WTC11 (cell line): Measurements from ENCODE around the gene RBP5. TPM values are rescaled to one million over a fixed set of nuclear protein-coding genes. Genes with fewer than 3 reads are reported as not detected.

Source experiments
- ATAC-seq: fragments of 200-7000 bp; cut with Tn5 transposase; 2 replicates; pipeline ENCODE4 v1.10.0; 2021; ENCODE audit warnings: mild to moderate bottlenecking, moderate library complexity
- CTCF ChIA-PET: fragments of 300-600 bp; sonication (Branson Sonifier 250); formaldehyde crosslinking; loops from one replicate; lab custom pipeline; 2021; ENCODE audit warnings: antibody characterized with exemption; lab: Charles Lee
- POLR2A ChIA-PET: fragments of 350-600 bp; sonication (Branson Sonifier 250); formaldehyde crosslinking; loops from one replicate; lab custom pipeline; 2021; ENCODE audit warnings: antibody characterized with exemption; lab: Charles Lee
- DNase-seq: peaks from one replicate; pipeline ENCODE4 v3.0.0; 2021; ENCODE audit warnings: low spot score
- H3K27ac Mint-ChIP-seq: 2 replicates; pipeline ENCODE4 v1.8.0; 2021; ENCODE audit warnings: mixed read lengths
- H3K27me3 Mint-ChIP-seq: 2 replicates; pipeline ENCODE4 v1.8.0; 2021; ENCODE audit warnings: low read depth, mild to moderate bottlenecking, moderate library complexity, mixed read lengths
- H3K36me3 Mint-ChIP-seq: 2 replicates; pipeline ENCODE4 v1.8.0; 2021; ENCODE audit warnings: mixed read lengths
- H3K4me1 Mint-ChIP-seq: 2 replicates; pipeline ENCODE4 v1.8.0; 2022; ENCODE audit warnings: mixed read lengths
- H3K4me3 Mint-ChIP-seq: 2 replicates; pipeline ENCODE4 v1.8.0; 2021; ENCODE audit warnings: mild to moderate bottlenecking, moderate library complexity, mixed read lengths
- H3K9me3 Mint-ChIP-seq: 2 replicates; pipeline ENCODE4 v1.8.0; 2021; ENCODE audit warnings: mixed read lengths
- ATF1 ChIP-seq: sonication (generic); formaldehyde crosslinking; IDR thresholded peaks from 2 replicates; pipeline ENCODE4 v1.8.1; 2023; ENCODE audit warnings: mild to moderate bottlenecking, moderate library complexity, missing genetic modification reagents
- CBFB ChIP-seq: sonication (generic); formaldehyde crosslinking; IDR thresholded peaks from 2 replicates; pipeline ENCODE4 v1.8.1; 2022; ENCODE audit warnings: mild to moderate bottlenecking, low read depth, missing genetic modification reagents
- CTCF ChIP-seq: fragments of 200-600 bp; IDR thresholded peaks from 2 replicates; pipeline ENCODE4 v1.8.0; 2022; ENCODE audit warnings: antibody characterized with exemption
- ETV6 ChIP-seq: sonication (generic); formaldehyde crosslinking; IDR thresholded peaks from 2 replicates; pipeline ENCODE4 v1.8.1; 2022; ENCODE audit warnings: mild to moderate bottlenecking, missing genetic modification reagents
- FOXK1 ChIP-seq: sonication (generic); formaldehyde crosslinking; IDR thresholded peaks from 2 replicates; pipeline ENCODE4 v1.8.0; 2022; ENCODE audit warnings: mild to moderate bottlenecking, moderate library complexity, missing genetic modification reagents
- FOXP1 ChIP-seq: sonication (generic); formaldehyde crosslinking; IDR thresholded peaks from 2 replicates; pipeline ENCODE4 v1.8.0; 2022; ENCODE audit warnings: missing genetic modification reagents, mild to moderate bottlenecking, moderate library complexity, borderline replicate concordance
- GABPB1 ChIP-seq: sonication (generic); formaldehyde crosslinking; IDR thresholded peaks from 2 replicates; pipeline ENCODE4 v1.8.1; 2023; ENCODE audit warnings: mild to moderate bottlenecking, missing genetic modification reagents
- GRHL2 ChIP-seq: fragments of 250-450 bp; sonication (Bioruptor Pico); IDR thresholded peaks from 2 replicates; pipeline ENCODE4 v1.8.0; 2022; ENCODE audit warnings: mild to moderate bottlenecking, moderate library complexity; ENCODE audit not compliant: insufficient replicate concordance, severe bottlenecking
- JUN ChIP-seq: sonication (generic); formaldehyde crosslinking; IDR thresholded peaks from 2 replicates; pipeline ENCODE4 v1.8.0; 2023; ENCODE audit warnings: mild to moderate bottlenecking, missing genetic modification reagents
- NR2C2 ChIP-seq: sonication (generic); formaldehyde crosslinking; IDR thresholded peaks from 2 replicates; pipeline ENCODE4 v1.8.0; 2022; ENCODE audit warnings: mild to moderate bottlenecking, missing genetic modification reagents
- SOX15 ChIP-seq: fragments of 250-450 bp; sonication (Bioruptor Pico); IDR thresholded peaks from 2 replicates; pipeline ENCODE4 v1.9.0; 2021; ENCODE audit warnings: mild to moderate bottlenecking
- TEAD1 ChIP-seq: sonication (generic); formaldehyde crosslinking; IDR thresholded peaks from 2 replicates; pipeline ENCODE4 v1.8.0; 2022; ENCODE audit warnings: mild to moderate bottlenecking, missing genetic modification reagents
- TP53 ChIP-seq: sonication (generic); formaldehyde crosslinking; IDR thresholded peaks from 2 replicates; pipeline ENCODE4 v1.8.1; 2023; ENCODE audit warnings: mild to moderate bottlenecking, missing genetic modification reagents
- ZNF121 ChIP-seq: sonication (generic); formaldehyde crosslinking; IDR thresholded peaks from 2 replicates; pipeline ENCODE4 v1.8.0; 2023; ENCODE audit warnings: missing genetic modification reagents
- total RNA-seq: library from RNA; stranded (reverse); gene quantifications from 3 replicates; pipeline ENCODE4 v1.2.3, GENCODE V29; 2021
- TF ChIP-seq, protein P1 (sequence below): sonication (generic); formaldehyde crosslinking; IDR thresholded peaks from 2 replicates; pipeline ENCODE4 v1.8.0; 2022; ENCODE audit warnings: mild to moderate bottlenecking, missing genetic modification reagents
- TF ChIP-seq, protein P2 (sequence below): fragments of 250-450 bp; sonication (Bioruptor Pico); IDR thresholded peaks from 2 replicates; pipeline ENCODE4 v1.9.0; 2021; ENCODE audit warnings: mild to moderate bottlenecking
- TF ChIP-seq, protein P3 (sequence below): fragments of 250-450 bp; sonication (Bioruptor Pico); IDR thresholded peaks from 2 replicates; pipeline ENCODE4 v1.9.0; 2021; ENCODE audit warnings: mild to moderate bottlenecking, borderline replicate concordance

Gene RBP5
- total RNA-seq, 1 experiment from 2014 or later: 4.1 TPM

DNA sequence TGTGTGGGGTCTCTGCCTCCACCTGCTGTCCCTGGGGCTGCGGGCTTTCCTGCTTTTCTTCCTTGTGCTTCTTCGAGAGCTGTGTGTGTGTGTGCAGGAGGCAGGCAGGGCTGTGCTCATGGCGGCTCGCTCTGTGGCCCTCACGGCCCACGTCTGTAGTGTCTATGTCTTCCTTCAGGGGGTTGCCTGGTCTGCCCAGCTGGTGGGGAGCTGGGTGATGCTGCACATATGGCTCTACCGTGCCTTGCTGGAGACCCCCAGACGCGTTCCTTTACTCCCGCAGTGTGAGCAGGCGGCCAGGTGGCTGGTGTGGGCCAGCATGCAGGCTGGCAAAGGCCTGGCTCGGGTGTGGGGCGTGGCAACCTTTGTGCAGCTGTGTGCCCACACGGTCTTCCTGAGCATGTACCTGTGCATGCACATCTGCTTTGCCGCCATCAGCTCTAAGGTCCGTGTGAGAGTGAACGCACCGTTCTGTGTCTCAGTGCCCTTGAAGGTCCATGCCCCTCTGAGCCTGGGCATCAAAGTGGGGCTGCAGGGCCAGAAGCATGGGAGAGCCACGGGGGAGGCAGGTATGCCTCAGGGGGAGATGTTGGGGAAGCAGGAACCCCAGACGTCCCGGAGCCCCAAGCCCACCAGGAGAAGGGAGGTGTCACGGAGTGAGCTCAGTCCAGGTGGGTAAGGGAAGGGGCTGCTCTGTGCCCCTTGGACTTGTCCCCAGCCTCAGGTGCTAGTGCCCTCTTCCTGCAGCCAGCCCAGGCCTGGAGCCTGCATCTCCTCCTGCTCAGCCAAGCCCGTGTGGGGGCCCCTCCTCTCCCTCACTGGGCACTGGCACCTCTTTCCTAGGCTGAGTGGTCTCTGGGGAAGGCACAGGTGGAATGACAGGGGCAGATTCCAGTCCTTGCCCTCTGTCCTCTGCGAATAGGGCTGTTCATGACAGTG, 27.8 kb upstream of the RBP5 start:
- no peak for ATAC-seq
- DNase-seq: no peak
- no peaks in the 10 kb centered on the region for H3K4me1 Mint-ChIP-seq
- no peaks in the 10 kb centered on the region for H3K9me3 Mint-ChIP-seq
- TF ChIP-seq CBFB (no peak), FOXK1 (CRISPR knock-in tag) (no peak)
- TF ChIP-seq, protein P1, sequence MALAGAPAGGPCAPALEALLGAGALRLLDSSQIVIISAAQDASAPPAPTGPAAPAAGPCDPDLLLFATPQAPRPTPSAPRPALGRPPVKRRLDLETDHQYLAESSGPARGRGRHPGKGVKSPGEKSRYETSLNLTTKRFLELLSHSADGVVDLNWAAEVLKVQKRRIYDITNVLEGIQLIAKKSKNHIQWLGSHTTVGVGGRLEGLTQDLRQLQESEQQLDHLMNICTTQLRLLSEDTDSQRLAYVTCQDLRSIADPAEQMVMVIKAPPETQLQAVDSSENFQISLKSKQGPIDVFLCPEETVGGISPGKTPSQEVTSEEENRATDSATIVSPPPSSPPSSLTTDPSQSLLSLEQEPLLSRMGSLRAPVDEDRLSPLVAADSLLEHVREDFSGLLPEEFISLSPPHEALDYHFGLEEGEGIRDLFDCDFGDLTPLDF (CRISPR knock-in tag): no peak
- ChIA-PET POLR2A (no interaction called here), CTCF (interaction anchor here (1.1 to 3.4 kb wide), 4 partner anchors 11 to 32 kb away, joined by 4 to 24 read pairs (median 4); no protein-coding TSS in a partner anchor)
- H3K27me3 Mint-ChIP-seq: peaks cover 2% of the 10 kb centered on the region
- 0 out of 2 replicates have a peak overlapping the region, but pooled peaks have one; percentile 51 for H3K27ac Mint-ChIP-seq
- no peak overlapping the region for H3K4me3 Mint-ChIP-seq
- no peaks in the 10 kb centered on the region for H3K36me3 Mint-ChIP-seq

DNA sequence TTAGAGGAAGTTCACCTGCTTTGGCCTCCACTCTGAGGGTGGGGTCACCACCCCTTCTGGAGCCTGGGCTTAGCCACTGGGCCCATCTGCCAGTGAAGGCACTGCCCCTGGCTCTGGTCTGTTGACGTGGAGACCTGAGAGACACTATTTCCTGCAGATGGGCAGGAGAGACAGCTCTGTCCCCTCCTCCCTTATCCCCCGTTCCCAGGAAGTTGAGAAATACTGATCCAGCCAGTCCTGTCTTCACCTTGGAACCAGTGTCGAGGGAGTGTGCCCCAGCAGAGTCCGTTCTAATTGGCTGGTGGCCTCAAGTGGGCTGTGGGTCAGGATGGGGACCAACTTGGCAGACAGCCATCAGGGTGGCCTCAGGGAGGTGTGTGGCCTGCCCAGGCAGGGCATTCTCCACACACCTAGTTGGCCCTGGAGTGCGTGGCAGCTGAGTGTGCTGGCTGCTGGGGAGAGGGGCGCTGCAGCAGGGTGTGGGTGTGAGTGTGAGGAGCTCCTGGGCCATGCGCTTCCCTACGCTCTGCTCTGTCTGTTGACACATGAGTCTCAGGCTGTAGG, 26.9 kb upstream of the RBP5 start:
- no peaks in the 10 kb centered on the region for H3K9me3 Mint-ChIP-seq
- H3K27ac Mint-ChIP-seq: no peak overlapping the region
- H3K27me3 Mint-ChIP-seq: no peaks in the 10 kb centered on the region
- TF ChIP-seq, protein P2, sequence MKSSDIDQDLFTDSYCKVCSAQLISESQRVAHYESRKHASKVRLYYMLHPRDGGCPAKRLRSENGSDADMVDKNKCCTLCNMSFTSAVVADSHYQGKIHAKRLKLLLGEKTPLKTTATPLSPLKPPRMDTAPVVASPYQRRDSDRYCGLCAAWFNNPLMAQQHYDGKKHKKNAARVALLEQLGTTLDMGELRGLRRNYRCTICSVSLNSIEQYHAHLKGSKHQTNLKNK (CRISPR knock-in tag): no peak
- TF ChIP-seq JUN (CRISPR knock-in tag) (no peak), FOXP1 (CRISPR knock-in tag) (no peak), GABPB1 (CRISPR knock-in tag) (no peak), ATF1 (no peak), NR2C2 (CRISPR knock-in tag) (no peak), CTCF (no peak), TP53 (CRISPR knock-in tag) (no peak), TEAD1 (no peak), ZNF121 (no peak), SOX15 (CRISPR knock-in tag) (no peak), GRHL2 (no peak), ETV6 (CRISPR knock-in tag) (no peak)
- TF ChIP-seq, protein P3, sequence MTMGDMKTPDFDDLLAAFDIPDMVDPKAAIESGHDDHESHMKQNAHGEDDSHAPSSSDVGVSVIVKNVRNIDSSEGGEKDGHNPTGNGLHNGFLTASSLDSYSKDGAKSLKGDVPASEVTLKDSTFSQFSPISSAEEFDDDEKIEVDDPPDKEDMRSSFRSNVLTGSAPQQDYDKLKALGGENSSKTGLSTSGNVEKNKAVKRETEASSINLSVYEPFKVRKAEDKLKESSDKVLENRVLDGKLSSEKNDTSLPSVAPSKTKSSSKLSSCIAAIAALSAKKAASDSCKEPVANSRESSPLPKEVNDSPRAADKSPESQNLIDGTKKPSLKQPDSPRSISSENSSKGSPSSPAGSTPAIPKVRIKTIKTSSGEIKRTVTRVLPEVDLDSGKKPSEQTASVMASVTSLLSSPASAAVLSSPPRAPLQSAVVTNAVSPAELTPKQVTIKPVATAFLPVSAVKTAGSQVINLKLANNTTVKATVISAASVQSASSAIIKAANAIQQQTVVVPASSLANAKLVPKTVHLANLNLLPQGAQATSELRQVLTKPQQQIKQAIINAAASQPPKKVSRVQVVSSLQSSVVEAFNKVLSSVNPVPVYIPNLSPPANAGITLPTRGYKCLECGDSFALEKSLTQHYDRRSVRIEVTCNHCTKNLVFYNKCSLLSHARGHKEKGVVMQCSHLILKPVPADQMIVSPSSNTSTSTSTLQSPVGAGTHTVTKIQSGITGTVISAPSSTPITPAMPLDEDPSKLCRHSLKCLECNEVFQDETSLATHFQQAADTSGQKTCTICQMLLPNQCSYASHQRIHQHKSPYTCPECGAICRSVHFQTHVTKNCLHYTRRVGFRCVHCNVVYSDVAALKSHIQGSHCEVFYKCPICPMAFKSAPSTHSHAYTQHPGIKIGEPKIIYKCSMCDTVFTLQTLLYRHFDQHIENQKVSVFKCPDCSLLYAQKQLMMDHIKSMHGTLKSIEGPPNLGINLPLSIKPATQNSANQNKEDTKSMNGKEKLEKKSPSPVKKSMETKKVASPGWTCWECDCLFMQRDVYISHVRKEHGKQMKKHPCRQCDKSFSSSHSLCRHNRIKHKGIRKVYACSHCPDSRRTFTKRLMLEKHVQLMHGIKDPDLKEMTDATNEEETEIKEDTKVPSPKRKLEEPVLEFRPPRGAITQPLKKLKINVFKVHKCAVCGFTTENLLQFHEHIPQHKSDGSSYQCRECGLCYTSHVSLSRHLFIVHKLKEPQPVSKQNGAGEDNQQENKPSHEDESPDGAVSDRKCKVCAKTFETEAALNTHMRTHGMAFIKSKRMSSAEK: no peak
- ATAC-seq (peak; percentile 43; the same call in 1 of the 2 replicates), DNase-seq (no peak)
- POLR2A ChIA-PET: no interaction called here
- no peaks in the 10 kb centered on the region; the same call in 1 of the 2 replicates for H3K36me3 Mint-ChIP-seq
- no peaks in the 10 kb centered on the region for H3K4me1 Mint-ChIP-seq
- no peak overlapping the region for H3K4me3 Mint-ChIP-seq
- CTCF ChIA-PET: interaction anchor here (1.0 to 3.4 kb wide), 4 partner anchors 10 to 33 kb away, joined by 3 to 24 read pairs (median 4); no protein-coding TSS in a partner anchor
